Measurements from ENCODE around the gene FMNL3.

Gene FMNL3

GRCh38 chr12:49648712-49649003, 58.5 kb downstream of the FMNL3 start:
- DNase-seq = no peak

GRCh38 chr12:49647827-49648711, 59.1 kb downstream of the FMNL3 start:
- no peak for DNase-seq

- DNase-seq = no peak
Measured at GRCh38 chr12:49646871-49647654, 60.1 kb downstream of the FMNL3 start.

- no peak for DNase-seq
Measured at GRCh38 chr12:49646331-49646830, 60.8 kb downstream of the FMNL3 start.

DNA sequence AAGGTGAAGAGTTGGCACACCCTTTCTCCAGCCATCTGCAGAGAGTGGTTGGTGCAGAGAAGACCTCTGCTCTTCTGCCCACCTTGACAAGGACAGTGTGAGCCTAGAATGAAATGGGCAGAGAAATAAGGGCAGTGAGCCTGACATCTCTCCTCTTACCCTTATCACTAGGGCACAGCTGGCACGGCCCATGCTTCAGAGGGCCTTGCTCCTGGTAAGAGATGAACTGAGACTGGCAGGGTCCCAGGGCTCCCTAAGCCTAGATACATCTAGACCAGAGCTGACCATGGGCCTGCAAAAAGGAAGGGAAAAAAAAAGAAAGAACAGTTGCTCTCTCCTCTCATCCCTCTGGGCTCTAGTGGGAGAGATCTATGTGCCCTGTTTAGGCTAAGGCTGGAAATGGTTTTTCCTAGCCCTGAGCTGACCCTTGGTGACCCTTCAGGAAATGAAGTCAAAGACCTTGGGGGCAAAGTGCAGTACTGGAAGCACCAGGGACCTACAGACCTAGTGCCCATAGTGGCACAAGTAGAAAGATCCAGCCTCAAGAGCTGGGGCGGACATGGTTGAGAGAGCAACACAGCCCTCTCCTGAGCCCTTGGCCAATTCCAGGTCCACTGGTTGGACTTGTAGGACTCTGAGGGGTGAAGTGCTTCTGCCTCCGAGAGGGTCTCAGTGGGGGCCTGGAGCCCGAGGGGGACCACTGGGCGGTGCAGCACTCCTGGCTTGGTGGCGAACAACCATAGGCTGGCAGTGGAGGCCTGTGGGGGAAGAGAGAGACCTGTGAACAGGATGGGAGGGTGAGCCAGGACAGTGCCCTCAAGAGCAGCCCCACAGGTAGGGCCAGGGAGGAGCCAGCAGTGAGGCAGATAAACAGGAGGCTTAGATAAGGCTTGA, 61.8 kb downstream of the FMNL3 start:
- DNase-seq = no peak

GRCh38 chr12:49644620-49644994, 62.6 kb downstream of the FMNL3 start:
- DNase-seq = peak; percentile 85

DNA sequence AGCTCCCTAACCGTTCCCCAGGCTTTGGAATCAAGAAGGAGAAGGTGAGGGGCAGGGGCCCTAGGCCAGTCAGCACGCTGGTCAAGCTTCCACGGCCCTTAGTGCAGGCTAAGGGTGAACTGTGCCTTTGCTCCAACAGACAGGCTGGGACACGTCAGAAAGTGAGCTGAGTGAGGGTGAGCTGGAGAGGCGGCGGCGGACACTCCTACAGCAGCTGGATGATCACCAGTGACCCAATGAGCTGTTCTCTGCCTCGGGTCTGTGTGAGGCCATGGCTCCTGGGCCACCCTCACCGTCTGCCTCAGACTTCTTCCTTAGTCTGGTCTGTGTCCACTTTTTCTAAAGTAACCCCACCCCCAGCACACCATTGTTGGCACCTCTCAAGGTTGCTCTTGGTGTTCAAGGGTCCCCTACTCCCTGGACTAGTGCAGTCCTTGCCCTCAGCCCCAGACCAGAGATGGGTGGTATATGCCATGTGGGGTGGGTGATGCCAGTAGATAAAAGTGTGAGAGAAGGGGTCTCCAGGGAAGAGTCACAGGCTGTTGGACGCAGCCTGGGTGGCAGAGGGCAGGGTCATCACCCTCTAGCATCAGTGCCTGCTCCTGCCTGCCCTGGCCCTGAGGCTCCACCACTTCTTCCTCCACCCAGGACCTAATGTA, 63.1 kb downstream of the FMNL3 start:
- no peak for DNase-seq

- no peak for DNase-seq
Measured at GRCh38 chr12:49643135-49643534, 64.1 kb downstream of the FMNL3 start.

- DNase-seq = no peak
Measured at GRCh38 chr12:49642370-49642802, 64.8 kb downstream of the FMNL3 start.

- DNase-seq = no peak
Measured at GRCh38 chr12:49641748-49642369, 65.3 kb downstream of the FMNL3 start.

GRCh38 chr12:49636979-49637755, 70.0 kb downstream of the FMNL3 start:
- DNase-seq = peak; percentile 73

GRCh38 chr12:49636574-49636973, 70.6 kb downstream of the FMNL3 start:
- no peak for DNase-seq

- no peak for DNase-seq
Measured at GRCh38 chr12:49635656-49636055, 71.5 kb downstream of the FMNL3 start.

DNA sequence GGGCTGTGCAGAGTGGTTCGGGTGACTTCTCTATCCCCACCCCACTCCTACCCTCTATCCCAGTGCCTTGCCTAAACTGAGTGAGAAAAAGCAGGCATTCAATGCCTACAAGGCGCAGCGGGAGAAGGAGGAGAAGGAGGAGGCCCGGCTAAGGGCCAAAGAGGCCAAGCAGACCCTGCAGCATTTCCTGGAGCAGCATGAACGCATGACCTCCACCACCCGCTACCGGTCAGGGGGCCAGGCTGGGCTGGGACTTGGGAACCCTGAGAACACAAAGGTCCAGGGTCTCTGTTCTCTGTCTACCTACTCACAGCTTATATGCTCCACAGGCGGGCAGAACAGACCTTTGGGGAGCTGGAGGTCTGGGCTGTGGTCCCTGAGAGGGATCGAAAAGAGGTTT, 72.2 kb downstream of the FMNL3 start:
- peak; percentile 38 for DNase-seq

GRCh38 chr12:49633703-49634345, 73.4 kb downstream of the FMNL3 start:
- peak; percentile 39 for DNase-seq

DNA sequence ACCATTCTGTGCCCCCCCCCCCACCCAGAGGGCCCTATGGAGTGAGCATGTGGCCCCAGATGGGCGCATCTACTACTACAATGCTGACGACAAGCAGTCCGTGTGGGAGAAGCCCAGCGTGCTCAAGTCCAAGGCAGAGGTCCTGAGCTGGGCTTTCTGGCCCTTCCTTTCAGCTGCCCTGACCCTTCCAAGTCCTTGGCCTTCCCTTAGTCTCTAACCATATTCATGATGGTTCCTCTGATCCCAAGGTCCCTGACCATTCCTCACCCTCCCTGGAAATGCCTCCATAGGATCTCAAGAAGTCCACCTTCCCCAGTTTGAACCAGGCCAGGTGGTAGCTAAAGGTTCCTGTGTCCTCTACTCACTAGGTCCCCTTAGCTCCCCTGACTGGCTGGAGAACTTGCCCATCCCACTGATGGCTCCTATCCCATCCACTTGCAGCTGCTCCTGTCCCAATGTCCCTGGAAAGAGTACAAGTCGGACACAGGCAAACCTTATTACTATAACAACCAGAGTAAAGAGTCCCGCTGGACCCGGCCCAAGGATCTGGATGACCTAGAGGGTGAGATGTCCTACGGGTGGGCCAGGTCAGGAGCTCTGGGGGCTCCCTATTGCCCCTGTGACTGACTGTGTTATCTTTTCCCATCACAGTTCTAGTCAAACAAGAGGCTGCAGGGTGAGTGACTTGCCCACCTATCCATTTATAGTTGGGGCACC, 74.1 kb downstream of the FMNL3 start:
- DNase-seq = no peak

DNA sequence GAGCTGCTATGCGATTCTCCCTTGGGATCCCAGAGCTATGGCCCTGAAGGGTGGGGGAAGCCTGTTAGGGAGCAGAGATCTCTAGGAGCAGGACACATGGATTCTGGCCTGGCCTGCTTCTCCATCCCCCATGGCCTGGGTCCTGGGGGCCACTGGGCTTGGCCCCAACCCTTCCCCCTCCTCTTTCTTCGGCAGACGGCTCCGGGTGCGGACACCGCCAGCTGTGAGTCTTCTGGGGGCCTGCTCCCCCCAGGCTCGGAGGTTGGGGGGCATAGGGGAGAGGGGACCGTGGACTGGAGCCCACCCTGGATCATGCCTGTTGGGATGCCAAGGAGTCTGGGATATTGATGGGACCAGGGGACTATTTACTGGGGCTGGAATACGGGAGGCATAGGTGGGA, 74.8 kb downstream of the FMNL3 start:
- DNase-seq = no peak

DNA sequence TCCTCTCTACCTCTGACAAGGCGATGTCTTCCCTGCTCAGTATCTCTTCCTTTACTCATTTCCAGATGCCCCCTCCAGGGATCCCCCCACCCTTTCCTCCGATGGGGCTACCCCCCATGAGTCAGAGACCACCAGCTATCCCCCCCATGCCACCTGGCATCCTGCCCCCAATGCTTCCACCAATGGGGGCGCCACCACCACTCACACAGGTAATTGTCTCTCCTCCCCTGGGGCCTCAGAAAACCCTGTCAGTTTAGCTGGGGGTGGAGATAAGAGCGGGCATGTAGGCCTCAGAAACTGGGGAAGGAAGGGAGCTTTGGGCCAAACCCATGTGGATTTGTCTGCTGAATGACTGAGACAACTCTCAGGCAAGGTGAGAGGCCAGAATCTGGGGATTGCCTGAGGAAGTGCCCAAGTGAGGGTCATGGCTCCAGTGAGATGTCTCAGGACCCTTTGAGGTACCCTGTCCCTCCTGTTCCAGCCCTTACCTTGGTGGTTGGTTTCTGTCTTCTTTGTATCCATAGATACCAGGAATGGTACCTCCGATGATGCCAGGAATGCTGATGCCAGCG, 75.8 kb downstream of the FMNL3 start:
- DNase-seq = no peak

DNA sequence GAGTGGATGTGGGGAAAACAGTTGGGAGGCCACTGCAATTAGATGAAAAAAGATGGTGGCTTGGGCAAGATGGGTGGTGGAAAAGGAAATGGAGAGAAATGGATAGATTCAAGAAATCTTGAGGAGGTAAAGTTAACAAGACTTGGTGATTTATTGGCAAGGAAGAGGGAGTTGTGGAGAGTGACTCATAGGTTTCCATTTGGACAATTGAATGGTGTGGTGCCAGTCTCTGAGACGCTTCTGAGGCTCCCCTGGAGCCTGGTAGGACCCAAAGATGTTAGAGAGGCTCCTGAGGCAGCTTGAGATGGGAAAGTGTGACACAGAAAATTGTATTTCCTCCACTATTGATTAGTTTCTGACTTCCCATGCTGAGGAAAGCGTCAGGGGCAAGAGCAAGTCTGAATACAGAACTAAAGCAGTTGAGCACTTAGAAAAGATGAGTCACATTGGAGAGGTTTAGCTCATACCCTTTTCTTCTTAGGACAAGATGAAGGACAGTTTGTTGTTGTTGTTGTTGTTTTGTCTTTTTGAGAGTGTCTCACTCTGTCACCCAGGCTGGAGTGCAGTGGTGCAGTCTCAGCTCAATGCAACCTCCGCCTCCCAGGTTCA, 79.3 kb downstream of the FMNL3 start:
- DNase-seq = no peak
